Vagina (tissue), 2 donors: ENCODE measurements around the gene SEMA4C.

ENCODE experiments used
- CTCF ChIP-seq, 3 experiments: fragments of 450-650 bp in 2 of 3; fragments of 200-600 bp in 1 of 3; sonication (generic) in 1 of 3; IDR thresholded peaks; one replicate each; pipeline ENCODE4 v1.5.1; 2017 to 2019; ENCODE audit warnings: antibody characterized with exemption in 3 of 3, mild to moderate bottlenecking in 2 of 3, moderate library complexity in 2 of 3
- POLR2A ChIP-seq, 2 donors: fragments of 450-650 bp; IDR thresholded peaks; one replicate each; pipeline ENCODE4 v1.6.1; 2017; ENCODE audit warnings: antibody characterized with exemption in 2 of 2, mild to moderate bottlenecking in 2 of 2, moderate library complexity in 2 of 2

- TF ChIP-seq POLR2A (IDR thresholded peaks at IDR 0.05): no peak
- no peak for TF ChIP-seq CTCF (IDR thresholded peaks at IDR 0.05)
Measured at GRCh38 chr2:96895746-96896651, 26.1 kb upstream of the SEMA4C start.
